Endothelial cell of umbilical vein (primary cell): ENCODE measurements around the gene KCTD7. TPM values are rescaled to one million over a fixed set of nuclear protein-coding genes. Genes with fewer than 3 reads are reported as not detected.
A peak's percentile ranks its signal among the peaks of the same experiment; 100 is the strongest.

Source experiments
- BruUV-seq: library from RNA; stranded (reverse); fragments of 400-500 nt; replicated peaks from 2 replicates; lab custom pipeline; 2021; lab: Mats Ljungman, UMichigan
- CTCF ChIA-PET: fragments of 300-600, 350-600 bp; sonication (Branson Sonifier 250); formaldehyde crosslinking; loops from one replicate; lab custom pipeline; 2021; ENCODE audit warnings: antibody characterized with exemption, inconsistent platforms; lab: Charles Lee
- POLR2A ChIA-PET: fragments of 300-600, 350-600 bp; sonication (Branson Sonifier 250); formaldehyde crosslinking; loops from one replicate; lab custom pipeline; 2021; ENCODE audit warnings: antibody characterized with exemption, inconsistent platforms; lab: Charles Lee
- DNase-seq: peaks from one replicate; pipeline ENCODE4 v3.0.0-alpha.2; 2011; ENCODE audit warnings: low read depth, low spot score
- FAIRE-seq: peaks from 2 replicates; lab custom pipeline; 2011; peaks lifted over from hg19 to GRCh38; lab: Jason Lieb, UNC
- H2AFZ ChIP-seq: 2 replicates; pipeline ENCODE4 v1.6.0; 2012; ENCODE audit warnings: low read depth, low read length, control low read depth, inconsistent platforms
- H3K27ac ChIP-seq: 2 replicates; pipeline ENCODE4 v1.5.1; 2011; ENCODE audit warnings: low read depth, mild to moderate bottlenecking, control low read depth, low read length, moderate library complexity; ENCODE audit not compliant: insufficient read depth
- H3K27me3 ChIP-seq, 2 experiments: 2 replicates each; pipeline versions ENCODE4 v1.6.0 to v1.6.1; 2011; ENCODE audit warnings: low read length in 2 of 2, mixed read lengths in 1 of 2; ENCODE audit not compliant: control insufficient read depth in 2 of 2, insufficient read depth in 2 of 2
- H3K36me3 ChIP-seq, 2 experiments: 2 replicates in 1 of 2; 3 replicates in 1 of 2; pipeline ENCODE4 v1.5.1; 2011; ENCODE audit warnings: low read length in 2 of 2, mild to moderate bottlenecking in 1 of 2, moderate library complexity in 1 of 2; ENCODE audit not compliant: control insufficient read depth in 2 of 2, insufficient read depth in 2 of 2; ENCODE audit errors: extremely low read depth in 1 of 2
- H3K4me1 ChIP-seq: 3 replicates; pipeline ENCODE4 v1.5.1; 2011; ENCODE audit warnings: mild to moderate bottlenecking, low read length; ENCODE audit not compliant: control insufficient read depth, insufficient read depth; ENCODE audit errors: extremely low read depth
- H3K4me2 ChIP-seq: 2 replicates; pipeline ENCODE4 v1.6.1; 2011; ENCODE audit warnings: low read length, control low read depth, mixed read lengths; ENCODE audit not compliant: insufficient read depth
- H3K4me3 ChIP-seq, 3 experiments: fragments of 200-600 bp in 1 of 3; sonication (generic), shearing (Covaris generic) in 1 of 3; replicated peaks in 1 of 3; 2 replicates each; pipeline ENCODE4 v1.5.1; 2011 to 2016; ENCODE audit warnings: control low read depth in 3 of 3, low read length in 3 of 3, mild to moderate bottlenecking in 2 of 3, inconsistent platforms in 1 of 3, low read depth in 1 of 3, moderate library complexity in 1 of 3; ENCODE audit not compliant: insufficient read depth in 1 of 3
- H3K79me2 ChIP-seq: 2 replicates; pipeline ENCODE4 v1.6.0; 2012; ENCODE audit warnings: low read length, inconsistent platforms; ENCODE audit not compliant: control insufficient read depth, insufficient read depth
- H3K9ac ChIP-seq: replicated peaks from 2 replicates; pipeline ENCODE3; 2011; ENCODE audit warnings: low read length, control low read depth; ENCODE audit not compliant: insufficient read depth; ENCODE audit errors: extremely low read depth
- H3K9me1 ChIP-seq: replicated peaks from 3 replicates; pipeline ENCODE4 v1.6.0; 2011; ENCODE audit warnings: mild to moderate bottlenecking, low read length; ENCODE audit not compliant: control insufficient read depth, insufficient read depth; ENCODE audit errors: extremely low read depth
- H3K9me3 ChIP-seq: replicated peaks from 2 replicates; pipeline ENCODE4 v1.5.1; 2012; ENCODE audit warnings: low read length, inconsistent platforms; ENCODE audit not compliant: control insufficient read depth, insufficient read depth
- H4K20me1 ChIP-seq: replicated peaks from 2 replicates; pipeline ENCODE3; 2011; ENCODE audit warnings: mild to moderate bottlenecking, low read length; ENCODE audit not compliant: control insufficient read depth, insufficient read depth; ENCODE audit errors: extremely low read depth
- EZH2 ChIP-seq: IDR thresholded peaks from 2 replicates; pipeline ENCODE4 v1.6.1; 2012; ENCODE audit warnings: borderline replicate concordance, low read depth, mild to moderate bottlenecking, moderate library complexity, low read length, inconsistent platforms; ENCODE audit not compliant: severe bottlenecking
- GATA2 ChIP-seq: IDR thresholded peaks from 2 replicates; pipeline ENCODE4 v1.7.0; 2011; ENCODE audit warnings: low read depth, mild to moderate bottlenecking, moderate library complexity, mixed read lengths, low read length; ENCODE audit not compliant: insufficient read length, insufficient read depth
- MYC ChIP-seq: IDR thresholded peaks from one replicate; pipeline ENCODE4 v1.6.1; 2011; ENCODE audit warnings: mild to moderate bottlenecking, low read depth, low read length
- POLR2A ChIP-seq: IDR thresholded peaks from 2 replicates; pipeline ENCODE4 v1.6.1; 2012; ENCODE audit warnings: low read depth, mild to moderate bottlenecking, control low read depth, low read length
- dilution Hi-C: fragments of 300-500 bp; cut with MboI; formaldehyde crosslinking; loops from one replicate; pipeline ENCODE4 v1.15.0; 2019; ENCODE audit warnings: low sequenced_read_pairs; ENCODE audit not compliant: extremely low pct_ligation_motif_present
- intact Hi-C: fragments of 100-400 bp; cut with micrococcal nuclease; formaldehyde crosslinking; loops from one replicate; pipeline ENCODE4 v1.10.0; 2022
- polyA plus RNA-seq, 4 experiments: library from polyadenylated mRNA; depleted of rRNA in 3 of 4; stranded (reverse) in 3 of 4; unstranded in 1 of 4; fragments of >200 nt; gene quantifications; 2 replicates each; pipeline versions ENCODE4 v1.2.1 to v1.2.3, GENCODE V29; 2011 to 2012; ENCODE audit warnings: missing spikeins in 1 of 4
- total RNA-seq: library from RNA; stranded (reverse); gene quantifications from 2 replicates; pipeline ENCODE4 v1.2.3, GENCODE V29; 2021
- TF ChIP-seq, protein P1 (sequence below), 2 donors: IDR thresholded peaks; 1 replicate in 1 of 2; 2 replicates in 1 of 2; pipeline ENCODE4 v1.5.1; 2011; ENCODE audit warnings: low read length in 2 of 2, mild to moderate bottlenecking in 2 of 2, moderate library complexity in 2 of 2, control low read depth in 1 of 2, inconsistent platforms in 1 of 2, low read depth in 1 of 2; ENCODE audit not compliant: insufficient read depth in 1 of 2; ENCODE audit errors: extremely low read depth in 1 of 2

KCTD7 gene
- total and polyA plus RNA-seq, 2 donors (not counting 3 experiments of a cell fraction or from before 2014, with no cell fraction given), result 8.7 to 14.1 TPM

DNA sequence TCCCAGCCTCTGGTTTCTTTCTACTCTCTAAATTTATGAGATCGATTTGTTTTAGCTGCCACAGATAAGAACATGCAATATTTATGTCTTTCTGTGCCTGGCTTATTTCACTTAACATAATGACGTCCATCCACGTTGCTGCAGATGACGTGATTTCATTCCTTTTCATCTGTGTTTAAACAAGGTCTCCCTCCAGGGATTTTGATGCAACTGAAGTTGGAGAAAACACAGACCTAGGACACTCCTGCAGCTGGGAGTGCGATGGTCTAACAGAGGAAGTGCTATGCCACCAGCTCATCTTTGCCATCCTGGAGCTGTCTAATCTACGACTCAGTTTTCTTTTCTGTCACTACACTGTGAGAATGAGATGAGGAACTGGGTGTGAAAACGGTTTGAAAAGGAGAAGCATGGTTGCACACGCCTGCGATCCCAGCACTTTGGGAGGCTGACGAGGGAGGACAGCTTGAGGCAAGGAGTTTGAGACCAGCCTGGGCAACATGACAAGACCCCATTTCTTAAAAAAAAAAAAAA is 1.5 kb upstream of the KCTD7 start:
- TF ChIP-seq POLR2A (no peak), GATA2 (no peak), MYC (no peak), EZH2 (no peak)
- Histone ChIP-seq H3K9me1 (no peaks in the 10 kb centered on the region), H3K36me3 (no peaks in the 10 kb centered on the region), H2AFZ (no peak overlapping the region), H3K4me1 (peaks cover 5% of the 10 kb centered on the region), H4K20me1 (no peaks in the 10 kb centered on the region), H3K4me3 (no peak overlapping the region), H3K9ac (no peak overlapping the region), H3K27me3 (no peaks in the 10 kb centered on the region), H3K79me2 (peaks cover 5% of the 10 kb centered on the region), H3K9me3 (no peaks in the 10 kb centered on the region), H3K4me2 (no peak overlapping the region), H3K27ac (no peak overlapping the region)
- dilution Hi-C loops (no loop called here), intact Hi-C loops (no loop called here)
- FAIRE-seq (no peak), DNase-seq (no peak)
- ChIA-PET POLR2A (no interaction called here), CTCF (interaction anchor here (1.7 kb wide), 1 partner anchor 70 kb away, joined by 6 read pairs; no protein-coding TSS in a partner anchor)
- BruUV-seq, result no TSS peak

DNA sequence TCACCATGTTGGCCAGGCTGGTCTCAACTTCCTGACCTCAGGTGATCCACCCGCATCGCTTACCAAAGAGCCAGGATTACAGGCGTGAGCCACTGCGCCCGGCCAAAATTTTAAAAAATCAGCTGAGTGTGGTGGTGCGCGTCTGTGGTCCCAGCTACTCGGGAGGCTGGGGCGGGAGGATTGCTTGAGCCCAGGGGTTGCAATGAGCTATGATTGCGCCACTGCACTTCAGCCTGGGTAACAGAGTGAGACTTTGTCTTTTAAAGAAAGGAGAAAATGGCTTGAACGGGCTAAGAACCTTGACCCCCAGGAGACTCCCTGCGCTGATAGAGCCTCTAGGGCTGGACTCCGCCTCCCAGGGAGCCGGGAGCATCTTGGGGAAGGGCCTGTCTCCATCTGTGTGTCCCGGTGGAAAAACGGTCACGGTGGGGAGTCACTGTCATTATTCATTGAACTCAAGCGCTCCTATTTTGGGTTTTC is 760 bp upstream of the KCTD7 start:
- intact Hi-C loops, result loop anchor here (1.0 kb wide), 3 partner anchors 26 to 54 kb away; no protein-coding TSS in a partner anchor
- POLR2A ChIA-PET, result interaction anchor here (0.9 to 1.4 kb wide), 3 partner anchors 12 to 217 kb away, joined by 3 to 5 read pairs (median 4); no protein-coding TSS in a partner anchor

More for the DNA sequence above, 760 bp upstream of the KCTD7 start:
- peak overlapping the region; percentile 87 for H2AFZ ChIP-seq
- peaks cover 5% of the 10 kb centered on the region for H3K79me2 ChIP-seq
- peak overlapping the region; percentile 56 to 70 (median 70) for H3K4me3 ChIP-seq
- DNase-seq (no peak), FAIRE-seq (no peak)
- H3K9me1 ChIP-seq, result no peaks in the 10 kb centered on the region
- dilution Hi-C loops, result no loop called here
- CTCF ChIA-PET, result interaction anchor here (1.5 to 1.7 kb wide), 2 partner anchors 70 to 597 kb away, joined by 6 read pairs; no protein-coding TSS in a partner anchor
- H3K4me2 ChIP-seq, result peak overlapping the region; percentile 83
- H3K9me3 ChIP-seq, result no peaks in the 10 kb centered on the region
- peaks cover 5% of the 10 kb centered on the region for H3K4me1 ChIP-seq
- no peaks in the 10 kb centered on the region for H4K20me1 ChIP-seq
- H3K27ac ChIP-seq, result peak overlapping the region; percentile 64
- TF ChIP-seq POLR2A, result no peak
- no peak for TF ChIP-seq EZH2
- TF ChIP-seq, protein P1, sequence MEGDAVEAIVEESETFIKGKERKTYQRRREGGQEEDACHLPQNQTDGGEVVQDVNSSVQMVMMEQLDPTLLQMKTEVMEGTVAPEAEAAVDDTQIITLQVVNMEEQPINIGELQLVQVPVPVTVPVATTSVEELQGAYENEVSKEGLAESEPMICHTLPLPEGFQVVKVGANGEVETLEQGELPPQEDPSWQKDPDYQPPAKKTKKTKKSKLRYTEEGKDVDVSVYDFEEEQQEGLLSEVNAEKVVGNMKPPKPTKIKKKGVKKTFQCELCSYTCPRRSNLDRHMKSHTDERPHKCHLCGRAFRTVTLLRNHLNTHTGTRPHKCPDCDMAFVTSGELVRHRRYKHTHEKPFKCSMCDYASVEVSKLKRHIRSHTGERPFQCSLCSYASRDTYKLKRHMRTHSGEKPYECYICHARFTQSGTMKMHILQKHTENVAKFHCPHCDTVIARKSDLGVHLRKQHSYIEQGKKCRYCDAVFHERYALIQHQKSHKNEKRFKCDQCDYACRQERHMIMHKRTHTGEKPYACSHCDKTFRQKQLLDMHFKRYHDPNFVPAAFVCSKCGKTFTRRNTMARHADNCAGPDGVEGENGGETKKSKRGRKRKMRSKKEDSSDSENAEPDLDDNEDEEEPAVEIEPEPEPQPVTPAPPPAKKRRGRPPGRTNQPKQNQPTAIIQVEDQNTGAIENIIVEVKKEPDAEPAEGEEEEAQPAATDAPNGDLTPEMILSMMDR (IDR thresholded peaks at IDR 0.05; ENCODE audit: extremely low read depth in 1 of 2, insufficient read depth in 1 of 2, low read depth in 1 of 2, low read length in 2 of 2), result no peak
- TF ChIP-seq GATA2, result no peak
- BruUV-seq, result TSS peak; percentile 100
- peak overlapping the region; percentile 77 for H3K9ac ChIP-seq
- H3K36me3 ChIP-seq, result no peaks in the 10 kb centered on the region
- H3K27me3 ChIP-seq, result no peaks in the 10 kb centered on the region
